PC-9 (cell line): ENCODE results near the gene NTM. TPM values are rescaled to one million over a fixed set of nuclear protein-coding genes. Genes with fewer than 3 reads are reported as not detected.

Experiments used
- BruUV-seq: library from RNA; stranded (reverse); fragments of 400-500 nt; replicated peaks from 2 replicates; lab custom pipeline; 2021; lab: Mats Ljungman, UMichigan
- CTCF ChIA-PET: fragments of 300-600 bp; sonication (Branson Sonifier 250); formaldehyde crosslinking; loops from one replicate; lab custom pipeline; 2022; ENCODE audit warnings: antibody characterized with exemption; lab: Charles Lee
- POLR2A ChIA-PET: fragments of 300-600 bp; sonication (Branson Sonifier 250); formaldehyde crosslinking; loops from one replicate; lab custom pipeline; 2022; ENCODE audit warnings: antibody characterized with exemption; ENCODE audit not compliant: unreplicated experiment; lab: Charles Lee
- DNase-seq, 2 experiments: peaks; one replicate each; pipeline versions ENCODE4 v3.0.0 to v3.0.0-alpha.2; 2015 to 2022; ENCODE audit warnings: mixed read lengths in 1 of 2
- H2AFZ ChIP-seq: fragments of 200-600 bp; sonication (generic); 2 replicates; pipeline ENCODE4 v1.8.1; 2017; ENCODE audit warnings: antibody characterized with exemption
- H3F3A ChIP-seq: fragments of 200-600 bp; sonication (generic); 2 replicates; pipeline ENCODE4 v1.8.1; 2017; ENCODE audit warnings: antibody characterized with exemption, mild to moderate bottlenecking, low read depth; ENCODE audit not compliant: insufficient read depth
- H3K27ac ChIP-seq: fragments of 200-600 bp; sonication (generic); 2 replicates; pipeline ENCODE4 v1.6.1; 2016; ENCODE audit warnings: mixed run types
- H3K27me3 ChIP-seq: fragments of 200-600 bp; sonication (generic); 2 replicates; pipeline ENCODE4 v1.6.1; 2016; ENCODE audit warnings: low read depth, mixed run types; ENCODE audit not compliant: insufficient read depth
- H3K36me3 ChIP-seq: fragments of 200-600 bp; sonication (generic); 2 replicates; pipeline ENCODE4 v1.6.1; 2016; ENCODE audit warnings: low read depth, mixed run types
- H3K4me1 ChIP-seq: fragments of 200-600 bp; sonication (generic); replicated peaks from 2 replicates; pipeline ENCODE4 v1.6.1; 2016; ENCODE audit warnings: mixed run types; ENCODE audit not compliant: insufficient read depth
- H3K4me2 ChIP-seq: fragments of 200-600 bp; sonication (generic); 2 replicates; pipeline ENCODE4 v1.6.1; 2017; ENCODE audit warnings: mixed run types
- H3K4me3 ChIP-seq: fragments of 200-600 bp; sonication (generic); 2 replicates; pipeline ENCODE4 v1.6.1; 2016; ENCODE audit warnings: mixed run types
- H3K79me2 ChIP-seq: fragments of 200-600 bp; sonication (generic); 2 replicates; pipeline ENCODE4 v1.6.1; 2017; ENCODE audit warnings: low read depth, mixed run types
- H3K9me2 ChIP-seq: fragments of 200-600 bp; sonication (generic); 2 replicates; pipeline ENCODE4 v1.8.1; 2017; ENCODE audit warnings: mild to moderate bottlenecking; ENCODE audit not compliant: insufficient read depth
- H3K9me3 ChIP-seq: fragments of 200-600 bp; sonication (generic); 2 replicates; pipeline ENCODE4 v1.8.1; 2016; ENCODE audit warnings: low read depth; ENCODE audit not compliant: insufficient read depth
- H4K20me1 ChIP-seq: fragments of 200-600 bp; sonication (generic); 2 replicates; pipeline ENCODE4 v1.8.1; 2017; ENCODE audit not compliant: insufficient read depth
- EZH2 ChIP-seq: fragments of 200-600 bp; sonication (generic); IDR thresholded peaks from 2 replicates; pipeline ENCODE4 v1.8.0; 2017; ENCODE audit warnings: antibody characterized with exemption, low read depth
- intact Hi-C: fragments of 100-400 bp; cut with micrococcal nuclease; formaldehyde crosslinking; loops from one replicate; pipeline ENCODE4 v1.10.0; 2022; ENCODE audit not compliant: unreplicated experiment
- total RNA-seq: library from RNA; stranded (reverse); gene quantifications from 2 replicates; pipeline ENCODE4 v1.2.3, GENCODE V29; 2021
- TF ChIP-seq, protein P1 (sequence below): fragments of 200-600 bp; sonication (generic); conservative IDR thresholded peaks from 2 replicates; pipeline ENCODE4 v1.6.1; 2017; ENCODE audit warnings: mixed run types, antibody characterized with exemption, mild to moderate bottlenecking, moderate library complexity

The NTM gene
- total RNA-seq, 1 experiment from 2014 or later = not detected

DNA sequence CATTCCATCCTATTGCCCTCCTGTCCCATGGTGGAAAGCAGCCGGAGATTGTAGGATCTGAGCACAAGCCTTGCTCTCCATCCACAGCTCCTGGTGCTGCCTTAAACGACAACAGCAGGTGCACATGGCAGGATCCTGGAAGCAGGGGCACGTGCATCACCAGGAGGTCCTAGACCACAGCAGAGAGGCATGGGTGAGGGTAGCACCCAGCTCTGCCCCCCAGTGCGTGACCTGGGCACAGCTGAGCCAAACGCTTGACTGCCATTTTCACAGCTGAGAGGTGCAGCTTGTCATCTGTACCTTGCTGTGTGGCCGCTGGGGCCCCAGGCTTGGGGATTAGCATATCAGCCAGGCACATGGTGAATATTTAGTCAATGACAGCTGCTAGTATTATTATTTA lies 92.7 kb downstream of the NTM start:
- no peak for DNase-seq
- Histone ChIP-seq H3K27me3 (no peaks in the 10 kb centered on the region), H3K4me3 (no peak overlapping the region), H3K4me1 (no peaks in the 10 kb centered on the region), H3K9me2 (no peaks in the 10 kb centered on the region), H3K4me2 (no peak overlapping the region), H3K9me3 (no peaks in the 10 kb centered on the region), H3F3A (no peaks in the 10 kb centered on the region), H4K20me1 (no peaks in the 10 kb centered on the region), H3K79me2 (no peaks in the 10 kb centered on the region), H3K27ac (no peak overlapping the region), H2AFZ (no peak overlapping the region), H3K36me3 (no peaks in the 10 kb centered on the region)
- CTCF ChIA-PET = interaction anchor here (0.7 kb wide), 1 partner anchor 18 kb away, joined by 3 read pairs; no protein-coding TSS in a partner anchor
- BruUV-seq = no TSS peak
- TF ChIP-seq, protein P1, sequence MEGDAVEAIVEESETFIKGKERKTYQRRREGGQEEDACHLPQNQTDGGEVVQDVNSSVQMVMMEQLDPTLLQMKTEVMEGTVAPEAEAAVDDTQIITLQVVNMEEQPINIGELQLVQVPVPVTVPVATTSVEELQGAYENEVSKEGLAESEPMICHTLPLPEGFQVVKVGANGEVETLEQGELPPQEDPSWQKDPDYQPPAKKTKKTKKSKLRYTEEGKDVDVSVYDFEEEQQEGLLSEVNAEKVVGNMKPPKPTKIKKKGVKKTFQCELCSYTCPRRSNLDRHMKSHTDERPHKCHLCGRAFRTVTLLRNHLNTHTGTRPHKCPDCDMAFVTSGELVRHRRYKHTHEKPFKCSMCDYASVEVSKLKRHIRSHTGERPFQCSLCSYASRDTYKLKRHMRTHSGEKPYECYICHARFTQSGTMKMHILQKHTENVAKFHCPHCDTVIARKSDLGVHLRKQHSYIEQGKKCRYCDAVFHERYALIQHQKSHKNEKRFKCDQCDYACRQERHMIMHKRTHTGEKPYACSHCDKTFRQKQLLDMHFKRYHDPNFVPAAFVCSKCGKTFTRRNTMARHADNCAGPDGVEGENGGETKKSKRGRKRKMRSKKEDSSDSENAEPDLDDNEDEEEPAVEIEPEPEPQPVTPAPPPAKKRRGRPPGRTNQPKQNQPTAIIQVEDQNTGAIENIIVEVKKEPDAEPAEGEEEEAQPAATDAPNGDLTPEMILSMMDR = no peak
- TF ChIP-seq EZH2 = no peak
- intact Hi-C loops = no loop called here
- POLR2A ChIA-PET = no interaction called here

DNA sequence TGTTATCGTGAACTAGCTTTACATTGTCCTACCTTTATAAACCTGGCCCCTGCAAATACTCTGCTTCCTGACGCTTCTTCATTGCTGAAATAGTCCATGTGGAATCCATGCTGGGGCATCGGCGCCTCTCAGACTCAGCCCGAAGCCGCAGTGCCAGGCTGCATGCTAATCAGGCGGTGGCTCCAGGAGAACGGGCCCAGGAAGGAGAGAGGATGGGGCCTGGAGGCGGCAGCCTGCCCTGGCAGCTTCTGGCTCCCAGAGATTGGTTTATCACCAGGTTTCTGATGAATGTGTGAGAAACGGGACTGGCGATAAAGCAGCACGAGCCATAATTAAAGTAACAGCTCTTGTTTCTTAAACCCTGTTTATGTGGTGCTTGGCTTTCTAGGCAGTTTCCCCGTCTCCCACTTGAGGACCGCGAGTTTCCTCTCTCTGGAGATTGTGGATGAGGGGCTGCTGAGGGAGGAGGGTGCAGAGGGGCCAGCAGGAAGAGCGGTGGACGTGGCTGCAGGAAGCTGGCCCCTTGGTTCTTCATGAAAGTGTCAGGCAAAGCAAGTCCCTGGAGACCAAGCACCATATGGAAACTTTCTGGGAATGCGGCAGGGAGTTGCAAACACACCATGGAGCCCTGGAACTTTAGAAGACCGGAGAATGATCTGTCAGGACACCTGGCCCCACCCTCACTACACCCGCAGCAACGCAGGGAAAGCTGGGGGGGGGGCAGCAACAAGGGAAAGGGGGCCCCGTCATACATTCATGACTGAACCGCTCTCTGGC lies 93.4 kb downstream of the NTM start:
- no peaks in the 10 kb centered on the region for H3F3A ChIP-seq
- H3K79me2 ChIP-seq = no peaks in the 10 kb centered on the region
- no peaks in the 10 kb centered on the region for H3K36me3 ChIP-seq
- no peak for DNase-seq
- H3K27ac ChIP-seq = no peak overlapping the region
- intact Hi-C loops = no loop called here
- H3K27me3 ChIP-seq = no peaks in the 10 kb centered on the region
- CTCF ChIA-PET = no interaction called here
- H3K9me2 ChIP-seq = no peaks in the 10 kb centered on the region
- H4K20me1 ChIP-seq = no peaks in the 10 kb centered on the region
- no peak overlapping the region for H3K4me3 ChIP-seq
- no TSS peak for BruUV-seq
- H3K9me3 ChIP-seq = no peaks in the 10 kb centered on the region
- POLR2A ChIA-PET = no interaction called here
- H3K4me1 ChIP-seq = no peaks in the 10 kb centered on the region
- H3K4me2 ChIP-seq = no peak overlapping the region
- H2AFZ ChIP-seq = no peak overlapping the region
- no peak for TF ChIP-seq EZH2
- TF ChIP-seq, protein P1 = no peak

DNA sequence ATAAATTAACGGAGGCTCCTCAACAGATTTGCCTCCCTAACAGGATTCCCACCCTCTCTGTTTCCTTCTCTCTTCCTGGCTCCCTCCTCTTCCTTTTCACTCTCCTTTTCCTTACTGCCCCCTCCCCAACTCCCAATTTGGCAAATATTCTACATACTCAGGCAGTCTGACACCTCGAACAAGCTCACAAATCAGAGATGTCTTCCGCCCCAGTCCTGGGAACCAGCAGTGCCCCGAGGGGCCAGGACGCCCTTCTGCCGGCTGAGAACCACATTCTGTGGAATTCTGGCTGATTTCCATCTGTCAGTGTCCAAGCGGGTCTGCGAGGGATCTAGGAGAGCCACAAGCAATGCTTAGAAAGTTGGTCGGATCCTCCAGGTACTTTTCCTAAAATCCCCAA lies 94.0 kb downstream of the NTM start:
- H3K36me3 ChIP-seq = no peaks in the 10 kb centered on the region
- no peak overlapping the region for H3K27ac ChIP-seq
- no TSS peak for BruUV-seq
- H3F3A ChIP-seq = no peaks in the 10 kb centered on the region
- H3K4me1 ChIP-seq = no peaks in the 10 kb centered on the region
- no peak overlapping the region for H2AFZ ChIP-seq
- intact Hi-C loops = no loop called here
- H3K9me3 ChIP-seq = no peaks in the 10 kb centered on the region
- no peaks in the 10 kb centered on the region for H3K79me2 ChIP-seq
- CTCF ChIA-PET = no interaction called here
- no peak for TF ChIP-seq EZH2
- TF ChIP-seq, protein P1 = no peak
- no peak for DNase-seq
- H3K4me3 ChIP-seq = no peak overlapping the region
- no peaks in the 10 kb centered on the region for H4K20me1 ChIP-seq
- POLR2A ChIA-PET = no interaction called here
- H3K27me3 ChIP-seq = no peaks in the 10 kb centered on the region
- H3K9me2 ChIP-seq = no peaks in the 10 kb centered on the region
- no peak overlapping the region for H3K4me2 ChIP-seq
